GM12872 (cell line): ENCODE results near the gene KCNQ4.

Experiments
- CTCF ChIP-seq: IDR thresholded peaks from 3 replicates; pipeline ENCODE4 v1.5.1; 2011; ENCODE audit warnings: low read depth, mild to moderate bottlenecking, low read length, moderate library complexity; ENCODE audit not compliant: insufficient read depth

KCNQ4 gene

GRCh38 chr1:40787737-40788560, 4.4 kb downstream of the KCNQ4 start:
- no peak for TF ChIP-seq CTCF

- TF ChIP-seq CTCF, result no peak
Observed at GRCh38 chr1:40788561-40789341, 5.2 kb downstream of the KCNQ4 start.

GRCh38 chr1:40789342-40789598, 5.7 kb downstream of the KCNQ4 start:
- TF ChIP-seq CTCF, result no peak

GRCh38 chr1:40789661-40790430, 6.3 kb downstream of the KCNQ4 start:
- TF ChIP-seq CTCF, result no peak

GRCh38 chr1:40792036-40792435, 8.4 kb downstream of the KCNQ4 start:
- no peak for TF ChIP-seq CTCF

GRCh38 chr1:40793617-40794016, 10.0 kb downstream of the KCNQ4 start:
- no peak for TF ChIP-seq CTCF

GRCh38 chr1:40794048-40794447, 10.5 kb downstream of the KCNQ4 start:
- TF ChIP-seq CTCF, result no peak
